GM23338 (cell line): ENCODE results near the gene DCAF4L1. TPM values are rescaled to one million over a fixed set of nuclear protein-coding genes. Genes with fewer than 3 reads are reported as not detected.

ENCODE experiments used
- ATAC-seq: fragments of 200-7000 bp; cut with Tn5 transposase; 3 replicates; pipeline ENCODE4 v1.9.1; 2020
- DNase-seq: peaks from one replicate; pipeline ENCODE4 v3.0.0-alpha.2; 2015; ENCODE audit warnings: low spot score
- H2AFZ ChIP-seq: fragments of 200-600 bp; sonication (generic); 2 replicates; pipeline ENCODE4 v1.8.0; 2016; ENCODE audit warnings: antibody characterized with exemption, mild to moderate bottlenecking, moderate library complexity
- H3F3A ChIP-seq: fragments of 200-600 bp; sonication (generic); replicated peaks from 2 replicates; pipeline ENCODE4 v1.8.0; 2017; ENCODE audit warnings: antibody characterized with exemption, mixed run types, low read depth
- H3K27ac ChIP-seq: fragments of 200-600 bp; sonication (generic); 2 replicates; pipeline ENCODE4 v1.6.1; 2016; ENCODE audit warnings: low read depth
- H3K27me3 ChIP-seq: fragments of 200-600 bp; sonication (generic); 2 replicates; pipeline ENCODE4 v1.8.0; 2016; ENCODE audit warnings: mild to moderate bottlenecking, mixed run types, moderate library complexity; ENCODE audit not compliant: insufficient read depth
- H3K36me3 ChIP-seq: fragments of 200-600 bp; sonication (generic); 2 replicates; pipeline ENCODE4 v1.8.0; 2016; ENCODE audit warnings: mild to moderate bottlenecking; ENCODE audit not compliant: insufficient read depth
- H3K4me1 ChIP-seq: fragments of 200-600 bp; sonication (generic); 2 replicates; pipeline ENCODE4 v1.8.0; 2016; ENCODE audit warnings: mild to moderate bottlenecking, moderate library complexity; ENCODE audit not compliant: insufficient read depth
- H3K4me2 ChIP-seq: fragments of 200-600 bp; sonication (generic); 2 replicates; pipeline ENCODE4 v1.7.1; 2017; ENCODE audit warnings: mixed run types
- H3K4me3 ChIP-seq: fragments of 200-600 bp; sonication (generic); 2 replicates; pipeline ENCODE4 v1.6.1; 2016; ENCODE audit warnings: mixed run types
- H3K79me2 ChIP-seq: fragments of 200-600 bp; sonication (generic); replicated peaks from 2 replicates; pipeline ENCODE4 v1.8.0; 2017; ENCODE audit warnings: mild to moderate bottlenecking; ENCODE audit not compliant: insufficient read depth
- H3K9me2 ChIP-seq: fragments of 200-600 bp; sonication (generic); 2 replicates; pipeline ENCODE4 v1.8.0; 2017; ENCODE audit not compliant: insufficient read depth
- H4K20me1 ChIP-seq: fragments of 200-600 bp; sonication (generic); replicated peaks from 2 replicates; pipeline ENCODE4 v1.8.0; 2017; ENCODE audit warnings: mild to moderate bottlenecking; ENCODE audit not compliant: insufficient read depth
- H3K27ac Mint-ChIP-seq: 2 replicates; pipeline ENCODE4 v1.8.0; 2020; ENCODE audit warnings: inconsistent platforms, mild to moderate bottlenecking, moderate library complexity, mixed read lengths
- H3K27me3 Mint-ChIP-seq: 3 replicates; pipeline ENCODE4 v1.8.0; 2022; ENCODE audit warnings: low read depth, mild to moderate bottlenecking, moderate library complexity, mixed read lengths, inconsistent platforms; ENCODE audit not compliant: insufficient read depth, poor library complexity
- H3K36me3 Mint-ChIP-seq: 3 replicates; pipeline ENCODE4 v1.8.0; 2021; ENCODE audit warnings: low read depth, mild to moderate bottlenecking, inconsistent platforms, moderate library complexity, mixed read lengths
- H3K4me1 Mint-ChIP-seq: 3 replicates; pipeline ENCODE4 v1.8.0; 2020; ENCODE audit warnings: mild to moderate bottlenecking, inconsistent platforms, mixed read lengths
- H3K4me3 Mint-ChIP-seq: 3 replicates; pipeline ENCODE4 v1.8.0; 2021; ENCODE audit warnings: moderate library complexity, mild to moderate bottlenecking, inconsistent platforms, mixed read lengths
- H3K9me3 Mint-ChIP-seq: 3 replicates; pipeline ENCODE4 v1.8.0; 2020; ENCODE audit warnings: moderate library complexity, mild to moderate bottlenecking, inconsistent platforms, mixed read lengths
- ETS1 ChIP-seq: IDR thresholded peaks from 2 replicates; pipeline ENCODE4 v1.6.1; 2016; ENCODE audit warnings: antibody characterized with exemption
- POLR2AphosphoS5 ChIP-seq: IDR thresholded peaks from 2 replicates; pipeline ENCODE4 v1.6.1; 2016; ENCODE audit warnings: antibody characterized with exemption, low read depth
- ZNF114 ChIP-seq: fragments of 250-450 bp; sonication (Bioruptor Pico); IDR thresholded peaks from 2 replicates; pipeline ENCODE4 v1.5.0; 2020; ENCODE audit warnings: mild to moderate bottlenecking, moderate library complexity
- ZNF331 ChIP-seq: fragments of 250-450 bp; sonication (Bioruptor Pico); IDR thresholded peaks from 2 replicates; pipeline ENCODE4 v1.5.0; 2020; ENCODE audit warnings: low read depth, mild to moderate bottlenecking, moderate library complexity
- polyA plus RNA-seq: library from polyadenylated mRNA; unstranded; fragments of >200 nt; fragmentation: Nextera tagmentation; extraction: Ambion mirVana; gene quantifications from 2 replicates; pipeline ENCODE4 v1.2.1, GENCODE V29; 2016
- total RNA-seq: library from RNA; depleted of rRNA; stranded (reverse); fragments of >200 nt; shearing (Covaris generic); gene quantifications from 2 replicates; pipeline ENCODE4 v1.2.3, GENCODE V29; 2014
- TF ChIP-seq, protein P1 (sequence below): fragments of 250-450 bp; sonication (Bioruptor Pico); IDR thresholded peaks from 2 replicates; pipeline ENCODE4 v1.5.0; 2020; ENCODE audit warnings: mild to moderate bottlenecking, moderate library complexity
- TF ChIP-seq, protein P2 (sequence below), 2 experiments: fragments of 200-600 bp in 1 of 2; sonication (generic) in 1 of 2; conservative IDR thresholded peaks; 2 replicates each; pipeline versions ENCODE4 v1.5.1 to v1.6.1; 2016 to 2017; ENCODE audit warnings: antibody characterized with exemption in 2 of 2, low read depth in 2 of 2, mild to moderate bottlenecking in 2 of 2, moderate library complexity in 1 of 2

The DCAF4L1 gene
- total and polyA plus RNA-seq, 2 experiments from 2014 or later, result 0.55 to 0.63 TPM

DNA sequence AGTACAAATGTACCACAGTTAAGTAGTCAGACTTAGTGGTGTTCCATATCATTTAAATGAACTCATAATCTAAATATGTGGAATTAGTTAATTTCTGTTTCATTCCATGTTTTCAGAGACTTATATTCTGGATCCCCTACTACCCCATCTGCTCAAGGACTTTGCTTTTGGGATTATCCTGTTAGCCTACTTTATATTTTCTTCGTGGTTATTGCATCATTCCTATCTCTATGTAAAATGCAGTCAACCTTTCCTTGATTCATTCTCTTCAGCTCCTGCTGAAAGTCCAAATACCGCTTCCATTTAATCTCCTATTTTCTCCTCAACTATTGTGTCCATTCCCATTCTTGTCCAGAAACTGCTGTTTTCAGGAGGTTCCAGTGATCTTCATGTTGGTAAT lies 33.9 kb downstream of the DCAF4L1 start (continued):
- TF ChIP-seq, protein P1, sequence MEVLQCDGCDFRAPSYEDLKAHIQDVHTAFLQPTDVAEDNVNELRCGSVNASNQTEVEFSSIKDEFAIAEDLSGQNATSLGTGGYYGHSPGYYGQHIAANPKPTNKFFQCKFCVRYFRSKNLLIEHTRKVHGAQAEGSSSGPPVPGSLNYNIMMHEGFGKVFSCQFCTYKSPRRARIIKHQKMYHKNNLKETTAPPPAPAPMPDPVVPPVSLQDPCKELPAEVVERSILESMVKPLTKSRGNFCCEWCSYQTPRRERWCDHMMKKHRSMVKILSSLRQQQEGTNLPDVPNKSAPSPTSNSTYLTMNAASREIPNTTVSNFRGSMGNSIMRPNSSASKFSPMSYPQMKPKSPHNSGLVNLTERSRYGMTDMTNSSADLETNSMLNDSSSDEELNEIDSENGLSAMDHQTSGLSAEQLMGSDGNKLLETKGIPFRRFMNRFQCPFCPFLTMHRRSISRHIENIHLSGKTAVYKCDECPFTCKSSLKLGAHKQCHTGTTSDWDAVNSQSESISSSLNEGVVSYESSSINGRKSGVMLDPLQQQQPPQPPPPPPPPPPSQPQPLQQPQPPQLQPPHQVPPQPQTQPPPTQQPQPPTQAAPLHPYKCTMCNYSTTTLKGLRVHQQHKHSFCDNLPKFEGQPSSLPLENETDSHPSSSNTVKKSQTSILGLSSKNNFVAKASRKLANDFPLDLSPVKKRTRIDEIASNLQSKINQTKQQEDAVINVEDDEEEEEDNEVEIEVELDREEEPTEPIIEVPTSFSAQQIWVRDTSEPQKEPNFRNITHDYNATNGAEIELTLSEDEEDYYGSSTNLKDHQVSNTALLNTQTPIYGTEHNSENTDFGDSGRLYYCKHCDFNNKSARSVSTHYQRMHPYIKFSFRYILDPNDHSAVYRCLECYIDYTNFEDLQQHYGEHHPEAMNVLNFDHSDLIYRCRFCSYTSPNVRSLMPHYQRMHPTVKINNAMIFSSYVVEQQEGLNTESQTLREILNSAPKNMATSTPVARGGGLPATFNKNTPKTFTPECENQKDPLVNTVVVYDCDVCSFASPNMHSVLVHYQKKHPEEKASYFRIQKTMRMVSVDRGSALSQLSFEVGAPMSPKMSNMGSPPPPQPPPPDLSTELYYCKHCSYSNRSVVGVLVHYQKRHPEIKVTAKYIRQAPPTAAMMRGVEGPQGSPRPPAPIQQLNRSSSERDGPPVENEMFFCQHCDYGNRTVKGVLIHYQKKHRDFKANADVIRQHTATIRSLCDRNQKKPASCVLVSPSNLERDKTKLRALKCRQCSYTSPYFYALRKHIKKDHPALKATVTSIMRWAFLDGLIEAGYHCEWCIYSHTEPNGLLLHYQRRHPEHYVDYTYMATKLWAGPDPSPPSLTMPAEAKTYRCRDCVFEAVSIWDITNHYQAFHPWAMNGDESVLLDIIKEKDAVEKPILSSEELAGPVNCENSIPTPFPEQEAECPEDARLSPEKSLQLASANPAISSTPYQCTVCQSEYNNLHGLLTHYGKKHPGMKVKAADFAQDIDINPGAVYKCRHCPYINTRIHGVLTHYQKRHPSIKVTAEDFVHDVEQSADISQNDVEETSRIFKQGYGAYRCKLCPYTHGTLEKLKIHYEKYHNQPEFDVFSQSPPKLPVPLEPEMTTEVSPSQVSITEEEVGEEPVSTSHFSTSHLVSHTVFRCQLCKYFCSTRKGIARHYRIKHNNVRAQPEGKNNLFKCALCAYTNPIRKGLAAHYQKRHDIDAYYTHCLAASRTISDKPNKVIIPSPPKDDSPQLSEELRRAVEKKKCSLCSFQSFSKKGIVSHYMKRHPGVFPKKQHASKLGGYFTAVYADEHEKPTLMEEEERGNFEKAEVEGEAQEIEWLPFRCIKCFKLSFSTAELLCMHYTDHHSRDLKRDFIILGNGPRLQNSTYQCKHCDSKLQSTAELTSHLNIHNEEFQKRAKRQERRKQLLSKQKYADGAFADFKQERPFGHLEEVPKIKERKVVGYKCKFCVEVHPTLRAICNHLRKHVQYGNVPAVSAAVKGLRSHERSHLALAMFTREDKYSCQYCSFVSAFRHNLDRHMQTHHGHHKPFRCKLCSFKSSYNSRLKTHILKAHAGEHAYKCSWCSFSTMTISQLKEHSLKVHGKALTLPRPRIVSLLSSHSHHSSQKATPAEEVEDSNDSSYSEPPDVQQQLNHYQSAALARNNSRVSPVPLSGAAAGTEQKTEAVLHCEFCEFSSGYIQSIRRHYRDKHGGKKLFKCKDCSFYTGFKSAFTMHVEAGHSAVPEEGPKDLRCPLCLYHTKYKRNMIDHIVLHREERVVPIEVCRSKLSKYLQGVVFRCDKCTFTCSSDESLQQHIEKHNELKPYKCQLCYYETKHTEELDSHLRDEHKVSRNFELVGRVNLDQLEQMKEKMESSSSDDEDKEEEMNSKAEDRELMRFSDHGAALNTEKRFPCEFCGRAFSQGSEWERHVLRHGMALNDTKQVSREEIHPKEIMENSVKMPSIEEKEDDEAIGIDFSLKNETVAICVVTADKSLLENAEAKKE (CRISPR knock-in tag), result no peak
- TF ChIP-seq, protein P2, sequence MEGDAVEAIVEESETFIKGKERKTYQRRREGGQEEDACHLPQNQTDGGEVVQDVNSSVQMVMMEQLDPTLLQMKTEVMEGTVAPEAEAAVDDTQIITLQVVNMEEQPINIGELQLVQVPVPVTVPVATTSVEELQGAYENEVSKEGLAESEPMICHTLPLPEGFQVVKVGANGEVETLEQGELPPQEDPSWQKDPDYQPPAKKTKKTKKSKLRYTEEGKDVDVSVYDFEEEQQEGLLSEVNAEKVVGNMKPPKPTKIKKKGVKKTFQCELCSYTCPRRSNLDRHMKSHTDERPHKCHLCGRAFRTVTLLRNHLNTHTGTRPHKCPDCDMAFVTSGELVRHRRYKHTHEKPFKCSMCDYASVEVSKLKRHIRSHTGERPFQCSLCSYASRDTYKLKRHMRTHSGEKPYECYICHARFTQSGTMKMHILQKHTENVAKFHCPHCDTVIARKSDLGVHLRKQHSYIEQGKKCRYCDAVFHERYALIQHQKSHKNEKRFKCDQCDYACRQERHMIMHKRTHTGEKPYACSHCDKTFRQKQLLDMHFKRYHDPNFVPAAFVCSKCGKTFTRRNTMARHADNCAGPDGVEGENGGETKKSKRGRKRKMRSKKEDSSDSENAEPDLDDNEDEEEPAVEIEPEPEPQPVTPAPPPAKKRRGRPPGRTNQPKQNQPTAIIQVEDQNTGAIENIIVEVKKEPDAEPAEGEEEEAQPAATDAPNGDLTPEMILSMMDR (conservative IDR thresholded peaks at IDR 0.05; ENCODE audit: low read depth in 2 of 2), result no peak
- TF ChIP-seq ETS1 (no peak), ZNF114 (CRISPR knock-in tag) (no peak), POLR2AphosphoS5 (no peak)

DNA sequence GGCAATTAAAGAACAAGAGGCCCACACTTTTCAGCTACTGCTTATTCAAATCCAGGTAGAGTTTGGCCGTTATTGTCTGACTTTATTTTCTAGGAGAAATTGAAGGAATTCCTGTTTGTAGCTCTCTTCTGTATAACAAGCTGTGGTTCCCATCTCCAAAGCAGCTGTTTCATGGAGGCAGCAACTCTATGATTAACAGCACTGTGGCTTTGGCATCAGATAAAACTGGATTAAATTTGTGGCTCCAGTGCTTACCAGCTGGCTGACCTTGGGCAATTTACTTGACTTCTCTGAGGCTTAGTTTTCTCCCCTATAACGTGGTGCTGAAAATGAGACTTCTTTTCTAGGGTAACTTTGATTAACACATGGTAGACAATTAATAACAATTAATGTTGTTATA lies 36.9 kb downstream of the DCAF4L1 start:
- DNase-seq (no peak), ATAC-seq (no peak)
- H3K27me3 Mint-ChIP-seq, result peaks cover 5% of the 10 kb centered on the region
- H2AFZ ChIP-seq, result no peak overlapping the region
- peaks cover 3% of the 10 kb centered on the region; the same call in 1 of the 2 replicates for H3K36me3 ChIP-seq
- peaks cover 26% of the 10 kb centered on the region for H3K79me2 ChIP-seq
- no peaks in the 10 kb centered on the region for H3K4me1 Mint-ChIP-seq
- no peaks in the 10 kb centered on the region for H3K27me3 ChIP-seq
- no peak overlapping the region for H3K27ac ChIP-seq
- H3K27ac Mint-ChIP-seq, result no peak overlapping the region
- H4K20me1 ChIP-seq, result 0 out of 2 replicates have a peak, but pooled peaks cover 4% of the 10 kb centered on the region
- H3K4me3 ChIP-seq, result no peak overlapping the region
- H3K4me2 ChIP-seq, result no peak overlapping the region
- no peaks in the 10 kb centered on the region for H3K4me1 ChIP-seq
- H3K9me2 ChIP-seq, result no peaks in the 10 kb centered on the region
- H3K4me3 Mint-ChIP-seq, result no peak overlapping the region
- peaks cover 22% of the 10 kb centered on the region for H3K36me3 Mint-ChIP-seq
- H3F3A ChIP-seq, result no peaks in the 10 kb centered on the region
- no peaks in the 10 kb centered on the region for H3K9me3 Mint-ChIP-seq
- TF ChIP-seq ZNF114 (CRISPR knock-in tag) (no peak), ZNF331 (CRISPR knock-in tag) (no peak)
- TF ChIP-seq, protein P2 (conservative IDR thresholded peaks at IDR 0.05; ENCODE audit: low read depth in 2 of 2), result no peak
